Stomach (tissue), 4 donors: ENCODE results near the gene ZNF672.

Source experiments
- CTCF ChIP-seq, 7 experiments: fragments of 450-650 bp in 4 of 7; fragments of 200-600 bp in 3 of 7; sonication (generic) in 3 of 7; IDR thresholded peaks; one replicate each; pipeline ENCODE4 v1.5.1; 2016 to 2019; ENCODE audit warnings: antibody characterized with exemption in 7 of 7, control low read depth in 2 of 7, mild to moderate bottlenecking in 1 of 7
- EP300 ChIP-seq: sonication (generic); formaldehyde crosslinking; IDR thresholded peaks from one replicate; pipeline ENCODE4 v1.6.1; 2017; ENCODE audit warnings: antibody characterized with exemption
- POLR2A ChIP-seq, 4 donors: fragments of 450-650 bp; IDR thresholded peaks; one replicate each; pipeline ENCODE4 v1.6.1; 2016; ENCODE audit warnings: antibody characterized with exemption in 4 of 4, control low read depth in 2 of 4, mild to moderate bottlenecking in 1 of 4, moderate library complexity in 1 of 4
- POLR2AphosphoS5 ChIP-seq, 3 donors: sonication (generic); formaldehyde crosslinking; IDR thresholded peaks; one replicate each; pipeline ENCODE4 v1.6.1; 2016; ENCODE audit warnings: antibody characterized with exemption in 3 of 3

GRCh38 chr1:248824701-248825100 is 13.3 kb upstream of the ZNF672 start:
- TF ChIP-seq CTCF (IDR thresholded peaks at IDR 0.05) (no peak), POLR2A (IDR thresholded peaks at IDR 0.05) (no peak), EP300 (no peak), POLR2AphosphoS5 (IDR thresholded peaks at IDR 0.05) (no peak)
